ENCODE measurements around the gene ARHGEF18.
"Not testable (repeated sequence)": the region's sequence is repeated elsewhere in the genome, so short reads cannot be mapped to it uniquely, and the experiment has no call there.

Gene ARHGEF18

GRCh38 chr19:7349231-7349591, 474 bp downstream of the ARHGEF18 start:
- DNase-seq, result no peak

GRCh38 chr19:7349961-7350711, 1.4 kb downstream of the ARHGEF18 start:
- DNase-seq, result no peak

GRCh38 chr19:7351861-7352260, 3.1 kb downstream of the ARHGEF18 start:
- DNase-seq, result no peak

GRCh38 chr19:7355151-7355820, 6.5 kb downstream of the ARHGEF18 start:
- DNase-seq, result no peak

- no peak for DNase-seq
These were observed 7.1 kb downstream of the ARHGEF18 start for GRCh38 chr19:7355871-7356270.

GRCh38 chr19:7356899-7357627, 8.3 kb downstream of the ARHGEF18 start:
- no peak for DNase-seq

GRCh38 chr19:7358102-7358597, 9.4 kb downstream of the ARHGEF18 start:
- DNase-seq, result no peak

GRCh38 chr19:7360393-7360984, 11.8 kb downstream of the ARHGEF18 start:
- DNase-seq, result no peak

- no peak for DNase-seq
These were observed 14.5 kb downstream of the ARHGEF18 start for GRCh38 chr19:7363225-7363624.

- peak; percentile 32 to 43 for DNase-seq
These were observed 18.1 kb downstream of the ARHGEF18 start for GRCh38 chr19:7366701-7367420.

- no peak for DNase-seq
These were observed 19.7 kb downstream of the ARHGEF18 start for GRCh38 chr19:7368456-7368855.

- not testable (repeated sequence) for DNase-seq
These were observed 20.1 kb downstream of the ARHGEF18 start for GRCh38 chr19:7368866-7369265.

GRCh38 chr19:7370546-7370945, 21.8 kb downstream of the ARHGEF18 start:
- no peak for DNase-seq

GRCh38 chr19:7371001-7371400, 22.3 kb downstream of the ARHGEF18 start:
- DNase-seq, result no peak

- DNase-seq, result no peak
These were observed 24.1 kb downstream of the ARHGEF18 start for GRCh38 chr19:7372810-7373209.

- no peak for DNase-seq
These were observed 25.1 kb downstream of the ARHGEF18 start for GRCh38 chr19:7373862-7374261.

- no peak for DNase-seq
These were observed 27.6 kb downstream of the ARHGEF18 start for GRCh38 chr19:7376151-7376852.

GRCh38 chr19:7377196-7377595, 28.5 kb downstream of the ARHGEF18 start:
- DNase-seq, result no peak

- DNase-seq, result no peak
These were observed 32.3 kb downstream of the ARHGEF18 start for GRCh38 chr19:7381073-7381390.

- no peak for DNase-seq
These were observed 34.0 kb downstream of the ARHGEF18 start for GRCh38 chr19:7382694-7383093.

GRCh38 chr19:7383284-7383683, 34.5 kb downstream of the ARHGEF18 start:
- DNase-seq, result no peak

- no peak for DNase-seq
These were observed 36.3 kb downstream of the ARHGEF18 start for GRCh38 chr19:7385062-7385461.

All from SHP77 (cell line).